K562 (cell line): Measurements from ENCODE around the gene BPTF. TPM values are rescaled to one million over a fixed set of nuclear protein-coding genes. Genes with fewer than 3 reads are reported as not detected.

ENCODE experiments used
- BRF2 ChIP-seq: IDR thresholded peaks from 3 replicates; pipeline ENCODE4 v1.6.1; 2011; ENCODE audit warnings: borderline replicate concordance, mild to moderate bottlenecking; ENCODE audit not compliant: insufficient read length, insufficient read depth
- CREM ChIP-seq: IDR thresholded peaks from 2 replicates; pipeline ENCODE4 v1.6.1; 2014; ENCODE audit warnings: antibody characterized with exemption, low read depth
- DDX20 ChIP-seq: fragments of 450-650 bp; IDR thresholded peaks from 2 replicates; pipeline ENCODE4 v1.6.1; 2016; ENCODE audit warnings: missing genetic modification characterization, low read depth, mild to moderate bottlenecking, missing compliant biosample characterization, moderate library complexity
- DIDO1 ChIP-seq: fragments of 450-650 bp; IDR thresholded peaks from 2 replicates; pipeline ENCODE4 v1.6.1; 2016; ENCODE audit warnings: low read depth, missing biosample characterization, missing genetic modification characterization
- FOS ChIP-seq: IDR thresholded peaks from 3 replicates; pipeline ENCODE4 v1.6.1; 2011; ENCODE audit not compliant: insufficient read length; ENCODE audit errors: extremely low read depth
- HIVEP1 ChIP-seq: fragments of 250-450 bp; sonication (Bioruptor Pico); IDR thresholded peaks from 2 replicates; pipeline ENCODE4 v1.4.0; 2020; ENCODE audit warnings: mild to moderate bottlenecking
- LCOR ChIP-seq: sonication (generic); formaldehyde crosslinking; IDR thresholded peaks from 2 replicates; pipeline ENCODE4 v1.8.0; 2022; ENCODE audit warnings: mild to moderate bottlenecking, missing genetic modification reagents
- PATZ1 ChIP-seq: fragments of 250-450 bp; sonication (Bioruptor Pico); IDR thresholded peaks from 2 replicates; pipeline ENCODE4 v1.5.0; 2020; ENCODE audit warnings: mild to moderate bottlenecking, borderline replicate concordance
- POLR2A ChIP-seq: fragments of 450-650 bp; conservative IDR thresholded peaks from 2 replicates; pipeline ENCODE4 v1.6.1; 2016
- PTTG1 ChIP-seq: fragments of 450-650 bp; IDR thresholded peaks from 2 replicates; pipeline ENCODE4 v1.6.1; 2016; ENCODE audit warnings: low read depth, mild to moderate bottlenecking, missing genetic modification characterization, missing compliant biosample characterization
- RNF2 ChIP-seq: sonication (generic); IDR thresholded peaks from 2 replicates; pipeline ENCODE4 v1.6.1; 2016
- SAFB ChIP-seq: fragments of 200-400 bp; formaldehyde crosslinking; IDR thresholded peaks from 2 replicates; pipeline ENCODE4 v1.6.1; 2017; ENCODE audit warnings: low read depth, low read length, borderline replicate concordance
- TAF1 ChIP-seq: IDR thresholded peaks from 2 replicates; pipeline ENCODE4 v1.6.1; 2011; ENCODE audit warnings: mild to moderate bottlenecking, low read length, moderate library complexity; ENCODE audit not compliant: insufficient read depth, control insufficient read depth, severe bottlenecking; ENCODE audit errors: extremely low read depth
- ZBTB26 ChIP-seq: fragments of 450-650 bp; formaldehyde crosslinking; IDR thresholded peaks from 2 replicates; pipeline ENCODE4 v1.4.0; 2022; ENCODE audit warnings: missing genetic modification characterization
- ZFP1 ChIP-seq: fragments of 450-650 bp; formaldehyde crosslinking; IDR thresholded peaks from 2 replicates; pipeline ENCODE4 v1.4.0; 2020; ENCODE audit warnings: mild to moderate bottlenecking, mixed read lengths
- ZNF212 ChIP-seq: fragments of 450-650 bp; formaldehyde crosslinking; IDR thresholded peaks from 2 replicates; pipeline ENCODE4 v1.4.0; 2020; ENCODE audit warnings: mild to moderate bottlenecking
- ZNF263 ChIP-seq: sonication (generic); formaldehyde crosslinking; IDR thresholded peaks from 2 replicates; pipeline ENCODE4 v1.8.0; 2022; ENCODE audit warnings: mild to moderate bottlenecking, missing genetic modification reagents, borderline replicate concordance
- ZNF277 ChIP-seq: fragments of 250-450 bp; sonication (Bioruptor Pico); IDR thresholded peaks from 2 replicates; pipeline ENCODE4 v1.8.0; 2022; ENCODE audit warnings: inconsistent platforms, mild to moderate bottlenecking, moderate library complexity, borderline replicate concordance
- ZNF592 ChIP-seq: fragments of 450-650 bp; IDR thresholded peaks from 2 replicates; pipeline ENCODE4 v1.6.1; 2017; ENCODE audit warnings: antibody characterized with exemption, mild to moderate bottlenecking
- polyA plus RNA-seq, 8 experiments: library from polyadenylated mRNA; depleted of rRNA in 4 of 8; stranded (reverse) in 5 of 8; unstranded in 3 of 8; fragments of >200 nt; fragmentation: Nextera tagmentation in 2 of 8; fragmentation: Illumina TruSeq in 1 of 8; extraction: Ambion mirVana in 2 of 8; extraction: Trizol in 1 of 8; gene quantifications; 2 replicates each; pipeline versions ENCODE4 v1.2.1 to v1.2.3, GENCODE V29; 2011 to 2014; ENCODE audit warnings: inconsistent platforms in 1 of 8, missing spikeins in 1 of 8
- total RNA-seq, 7 experiments: library from RNA; depleted of rRNA in 6 of 7; stranded (reverse); fragments of >200 nt in 6 of 7; fragmentation: Illumina TruSeq in 2 of 7; extraction: Trizol in 2 of 7; gene quantifications; 2 replicates each; pipeline versions ENCODE4 v1.2.1 to v1.2.3, GENCODE V29; 2011 to 2021; ENCODE audit warnings: low replicate concordance in 1 of 7

BPTF gene
- total and polyA plus RNA-seq, 9 of the 15 experiments (the other 6 are each of a cell fraction or from before 2014, with no cell fraction given) = 12.5 to 52.1 (median 26.9) TPM

- TF ChIP-seq ZNF592 (no peak; the same call in 1 of the 2 replicates), POLR2A (peak; percentile 5), ZNF263 (CRISPR knock-in tag) (no peak), PATZ1 (CRISPR knock-in tag) (0 out of 2 replicates have a peak, but pooled peaks have one; percentile 36), CREM (no peak), PTTG1 (tag) (no peak), LCOR (CRISPR knock-in tag) (no peak), DIDO1 (tag) (peak; percentile 23; the same call in 1 of the 2 replicates), SAFB (no peak), ZNF277 (CRISPR knock-in tag) (no peak), RNF2 (no peak), TAF1 (no peak), BRF2 (no peak), DDX20 (tag) (no peak), FOS (no peak), HIVEP1 (CRISPR knock-in tag) (no peak), ZFP1 (CRISPR knock-in tag) (no peak), ZNF212 (CRISPR knock-in tag) (no peak), ZBTB26 (CRISPR knock-in tag) (peak; percentile 97)
Measured at GRCh38 chr17:67993998-67994361, 168.7 kb downstream of the BPTF start (continued).
